ENCODE measurements around the gene FAM170B. TPM values are rescaled to one million over a fixed set of nuclear protein-coding genes. Genes with fewer than 3 reads are reported as not detected.

FAM170B gene
- polyA plus RNA-seq, 1 of the 3 experiments (the other 2 are of a cell fraction) = not detected

GRCh38 chr10:49170632-49171325 is 37.0 kb upstream of the FAM170B start:
- no peaks in the 10 kb centered on the region for H3K9me3 ChIP-seq
- H3K9me2 ChIP-seq = no peaks in the 10 kb centered on the region
- TF ChIP-seq RFX5 (IDR thresholded peaks at IDR 0.05; ENCODE audit: low read length) (no peak), FOXJ3 (CRISPR knock-in tag; IDR thresholded peaks at IDR 0.05) (no peak), IRF3 (IDR thresholded peaks at IDR 0.05; ENCODE audit: low read depth, low read length) (no peak), NRF1 (IDR thresholded peaks at IDR 0.05; ENCODE audit: low read depth, low read length) (no peak), USF1 (IDR thresholded peaks at IDR 0.05; ENCODE audit: borderline replicate concordance, low read depth) (no peak), FOSL2 (IDR thresholded peaks at IDR 0.05; ENCODE audit: borderline replicate concordance, low read depth) (no peak), EZH2phosphoT487 (IDR thresholded peaks at IDR 0.05; ENCODE audit: borderline replicate concordance, low read depth) (no peak), USF2 (IDR thresholded peaks at IDR 0.05; ENCODE audit: borderline replicate concordance, low read depth, low read length) (no peak), GABPA (IDR thresholded peaks at IDR 0.05; ENCODE audit: low read depth) (no peak), SMC3 (IDR thresholded peaks at IDR 0.05; ENCODE audit: low read depth, low read length) (no peak), ELF1 (IDR thresholded peaks at IDR 0.05) (no peak), SIN3A (IDR thresholded peaks at IDR 0.05; ENCODE audit: borderline replicate concordance, low read depth, low read length) (no peak), RCOR1 (IDR thresholded peaks at IDR 0.05; ENCODE audit: low read length) (no peak), MXI1 (IDR thresholded peaks at IDR 0.05; ENCODE audit: low read depth, low read length) (no peak), PBX3 (IDR thresholded peaks at IDR 0.05) (no peak), NFIC (IDR thresholded peaks at IDR 0.05; ENCODE audit: borderline replicate concordance) (no peak), CHD2 (IDR thresholded peaks at IDR 0.05; ENCODE audit: low read length, partially characterized antibody) (no peak)
- H3K4me3 ChIP-seq (ENCODE audit: low read depth in 2 of 2, low read length in 1 of 2) = no peak overlapping the region
- no peak overlapping the region for H2AFZ ChIP-seq (ENCODE audit: low read depth)
- no peaks in the 10 kb centered on the region for H3F3A ChIP-seq (replicated peaks; ENCODE audit: insufficient read depth)
- no peaks in the 10 kb centered on the region for H3K27me3 ChIP-seq (ENCODE audit: insufficient read depth)
- H3K27ac ChIP-seq (ENCODE audit: low read depth in 2 of 2, low read length in 1 of 2) = no peak overlapping the region
- WGBS (ENCODE audit: low lambda C conversion rate) = 17% methylated on average over 5 of the region's 6 CpGs
- H3K4me2 ChIP-seq = no peak overlapping the region
- DNase-seq = no peak
- H3K4me1 ChIP-seq (ENCODE audit: control insufficient read depth in 1 of 2, insufficient read depth in 2 of 2, low read depth in 1 of 2, low read length in 1 of 2) = peaks cover 0 to 18% of the 10 kb centered on the region in 2 experiments; a peak in 1 of 4 replicates
- ChIA-PET CTCF (interaction anchor here (0.8 to 3.1 kb wide), 2 partner anchors 237 to 341 kb away, joined by 3 to 9 read pairs; no protein-coding TSS in a partner anchor), POLR2A (no interaction called here)
- H3K36me3 ChIP-seq (replicated peaks in 1 of 2; ENCODE audit: control insufficient read depth in 1 of 2, insufficient read depth in 2 of 2, low read length in 1 of 2) = no peaks in the 10 kb centered on the region
- no peak overlapping the region for H3K9ac ChIP-seq
- H3K79me2 ChIP-seq (ENCODE audit: insufficient read depth) = no peaks in the 10 kb centered on the region
- H4K20me1 ChIP-seq (ENCODE audit: insufficient read depth) = no peaks in the 10 kb centered on the region

Data from SK-N-SH (cell line).